Glutamatergic neuron (in vitro differentiated cells): ENCODE measurements around the gene MRM3. TPM values are rescaled to one million over a fixed set of nuclear protein-coding genes. Genes with fewer than 3 reads are reported as not detected.

ENCODE experiments used
- DNase-seq: peaks from one replicate; pipeline ENCODE4 v3.0.0; 2022
- H3K27ac Mint-ChIP-seq: one replicate; pipeline ENCODE4 v1.8.0; 2020; ENCODE audit warnings: mild to moderate bottlenecking, mixed read lengths, inconsistent platforms; ENCODE audit not compliant: unreplicated experiment
- H3K27me3 Mint-ChIP-seq: one replicate; pipeline ENCODE4 v1.8.0; 2020; ENCODE audit warnings: mild to moderate bottlenecking, moderate library complexity, mixed read lengths, inconsistent platforms; ENCODE audit not compliant: unreplicated experiment
- H3K36me3 Mint-ChIP-seq: one replicate; pipeline ENCODE4 v1.8.0; 2020; ENCODE audit warnings: mild to moderate bottlenecking, mixed read lengths, inconsistent platforms; ENCODE audit not compliant: unreplicated experiment
- H3K4me1 Mint-ChIP-seq: one replicate; pipeline ENCODE4 v1.8.0; 2020; ENCODE audit warnings: mild to moderate bottlenecking, low read depth, mixed read lengths, inconsistent platforms; ENCODE audit not compliant: unreplicated experiment
- H3K4me3 Mint-ChIP-seq: one replicate; pipeline ENCODE4 v1.8.0; 2020; ENCODE audit warnings: mild to moderate bottlenecking, mixed read lengths, inconsistent platforms; ENCODE audit not compliant: unreplicated experiment
- H3K9me3 Mint-ChIP-seq: one replicate; pipeline ENCODE4 v1.8.0; 2020; ENCODE audit warnings: mild to moderate bottlenecking, moderate library complexity, mixed read lengths, inconsistent platforms; ENCODE audit not compliant: unreplicated experiment
- total RNA-seq: library from RNA; stranded (reverse); fragmentation: NEBNext Ultra II Directional; extraction: Animal tissue kit (Norgen Biotek cat#: 25700); gene quantifications from one replicate; pipeline ENCODE4 v1.2.1, GENCODE V29; 2021; ENCODE audit not compliant: unreplicated experiment
- TF ChIP-seq, protein P1 (sequence below): fragments of 200-600 bp; sonication (generic); IDR thresholded peaks from one replicate; pipeline ENCODE4 v1.5.0; 2021; ENCODE audit not compliant: partially characterized antibody, unreplicated experiment

The MRM3 gene
- total RNA-seq, 1 donor from 2014 or later, result 11.8 TPM

DNA sequence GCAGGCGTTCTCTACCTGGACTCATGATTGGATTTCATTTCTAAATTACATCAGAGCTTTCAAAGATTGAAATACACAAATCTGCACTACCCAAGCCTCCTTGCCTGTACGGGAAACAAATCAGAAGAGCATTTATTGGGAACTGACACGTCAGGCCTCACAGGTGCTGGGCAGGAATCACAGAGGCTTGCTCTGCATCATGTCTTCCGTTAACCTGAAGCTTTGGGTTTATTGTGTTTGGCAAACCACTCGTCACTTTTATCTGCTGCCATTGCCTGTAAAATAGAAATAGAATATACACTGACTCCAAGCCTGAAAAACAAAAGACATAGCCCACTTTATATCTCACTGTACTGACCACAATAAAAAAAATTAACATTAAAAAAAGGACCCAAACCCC lies 22.2 kb upstream of the MRM3 start:
- no peak overlapping the region for H3K27ac Mint-ChIP-seq
- peaks cover under 1% of the 10 kb centered on the region for H3K36me3 Mint-ChIP-seq
- TF ChIP-seq, protein P1, sequence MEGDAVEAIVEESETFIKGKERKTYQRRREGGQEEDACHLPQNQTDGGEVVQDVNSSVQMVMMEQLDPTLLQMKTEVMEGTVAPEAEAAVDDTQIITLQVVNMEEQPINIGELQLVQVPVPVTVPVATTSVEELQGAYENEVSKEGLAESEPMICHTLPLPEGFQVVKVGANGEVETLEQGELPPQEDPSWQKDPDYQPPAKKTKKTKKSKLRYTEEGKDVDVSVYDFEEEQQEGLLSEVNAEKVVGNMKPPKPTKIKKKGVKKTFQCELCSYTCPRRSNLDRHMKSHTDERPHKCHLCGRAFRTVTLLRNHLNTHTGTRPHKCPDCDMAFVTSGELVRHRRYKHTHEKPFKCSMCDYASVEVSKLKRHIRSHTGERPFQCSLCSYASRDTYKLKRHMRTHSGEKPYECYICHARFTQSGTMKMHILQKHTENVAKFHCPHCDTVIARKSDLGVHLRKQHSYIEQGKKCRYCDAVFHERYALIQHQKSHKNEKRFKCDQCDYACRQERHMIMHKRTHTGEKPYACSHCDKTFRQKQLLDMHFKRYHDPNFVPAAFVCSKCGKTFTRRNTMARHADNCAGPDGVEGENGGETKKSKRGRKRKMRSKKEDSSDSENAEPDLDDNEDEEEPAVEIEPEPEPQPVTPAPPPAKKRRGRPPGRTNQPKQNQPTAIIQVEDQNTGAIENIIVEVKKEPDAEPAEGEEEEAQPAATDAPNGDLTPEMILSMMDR, result no peak
- H3K4me3 Mint-ChIP-seq, result no peak overlapping the region
- peaks cover 3% of the 10 kb centered on the region for H3K27me3 Mint-ChIP-seq
- peaks cover 3% of the 10 kb centered on the region for H3K9me3 Mint-ChIP-seq
- DNase-seq, result no peak
- no peaks in the 10 kb centered on the region for H3K4me1 Mint-ChIP-seq

DNA sequence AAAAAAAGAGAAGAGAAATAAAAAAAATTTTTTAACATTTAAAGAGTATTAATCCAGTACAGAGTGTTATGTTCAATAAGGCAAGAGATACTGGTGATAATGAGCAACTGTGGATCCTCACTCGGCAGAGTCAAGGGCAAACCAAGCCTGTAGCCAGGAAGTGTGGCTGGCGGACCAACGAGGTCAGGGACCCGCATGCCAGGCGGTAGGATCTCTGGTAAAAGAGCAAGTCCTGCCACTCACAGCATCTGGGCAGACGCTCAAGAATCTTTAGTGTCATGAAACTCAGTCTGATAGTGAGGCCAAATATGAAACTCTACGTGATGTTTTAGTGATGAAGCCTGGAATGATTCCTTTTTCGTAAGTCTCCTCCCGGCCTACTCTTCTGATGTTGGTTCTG lies 21.8 kb upstream of the MRM3 start:
- no peak for DNase-seq
- Mint-ChIP-seq H3K4me1 (no peaks in the 10 kb centered on the region), H3K27ac (no peak overlapping the region), H3K9me3 (peaks cover 3% of the 10 kb centered on the region), H3K27me3 (peaks cover 3% of the 10 kb centered on the region), H3K4me3 (no peak overlapping the region), H3K36me3 (peaks cover 5% of the 10 kb centered on the region)
- TF ChIP-seq, protein P1, result no peak

DNA sequence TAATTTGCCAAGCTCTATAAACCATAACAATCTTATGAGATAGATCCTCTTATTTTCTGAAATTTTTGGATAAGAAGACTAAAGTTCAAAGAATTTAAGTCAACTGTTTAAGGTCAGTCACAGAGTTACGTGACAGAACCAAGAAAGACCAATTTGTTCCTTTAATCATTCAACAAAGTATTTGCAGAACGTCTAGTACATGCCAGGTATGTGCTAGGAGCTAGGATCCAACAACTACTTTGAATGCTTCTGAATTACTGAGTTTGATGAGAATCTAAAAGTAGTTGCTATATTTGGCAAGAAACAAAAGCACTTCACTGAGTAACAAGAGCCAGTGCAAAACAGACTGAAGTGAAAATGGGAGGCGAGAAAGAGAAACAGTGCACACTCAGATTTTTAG lies 15.1 kb upstream of the MRM3 start:
- no peak for DNase-seq
- no peak overlapping the region for H3K27ac Mint-ChIP-seq
- peaks cover 2% of the 10 kb centered on the region for H3K27me3 Mint-ChIP-seq
- TF ChIP-seq, protein P1, result no peak
- peaks cover 8% of the 10 kb centered on the region for H3K36me3 Mint-ChIP-seq
- H3K4me3 Mint-ChIP-seq, result no peak overlapping the region
- H3K9me3 Mint-ChIP-seq, result peaks cover 6% of the 10 kb centered on the region
- H3K4me1 Mint-ChIP-seq, result peaks cover 5% of the 10 kb centered on the region

DNA sequence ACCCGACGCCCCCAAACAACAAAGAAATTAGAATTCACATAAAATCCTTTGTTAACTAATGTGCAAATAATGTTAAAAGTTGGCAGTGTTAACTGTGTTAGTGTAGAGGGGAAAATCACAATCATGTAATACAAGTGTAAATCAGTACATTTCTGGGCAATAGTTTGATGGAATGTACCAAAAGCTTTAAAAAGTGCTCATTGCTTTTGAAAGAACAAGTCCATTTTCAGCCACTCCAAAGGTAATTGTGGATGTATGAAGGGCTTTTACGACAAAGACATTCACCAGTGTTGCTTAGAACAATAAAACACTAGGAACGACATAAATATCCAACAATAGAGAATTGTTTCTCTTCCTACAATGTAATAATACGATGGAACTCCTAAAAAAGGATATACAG lies 9.1 kb upstream of the MRM3 start:
- TF ChIP-seq, protein P1, result no peak
- peaks cover 30% of the 10 kb centered on the region for H3K4me1 Mint-ChIP-seq
- DNase-seq, result no peak
- H3K4me3 Mint-ChIP-seq, result no peak overlapping the region
- H3K27me3 Mint-ChIP-seq, result peaks cover 9% of the 10 kb centered on the region
- peak overlapping the region; percentile 74 for H3K27ac Mint-ChIP-seq
- peaks cover 4% of the 10 kb centered on the region for H3K36me3 Mint-ChIP-seq
- H3K9me3 Mint-ChIP-seq, result peaks cover 9% of the 10 kb centered on the region

DNA sequence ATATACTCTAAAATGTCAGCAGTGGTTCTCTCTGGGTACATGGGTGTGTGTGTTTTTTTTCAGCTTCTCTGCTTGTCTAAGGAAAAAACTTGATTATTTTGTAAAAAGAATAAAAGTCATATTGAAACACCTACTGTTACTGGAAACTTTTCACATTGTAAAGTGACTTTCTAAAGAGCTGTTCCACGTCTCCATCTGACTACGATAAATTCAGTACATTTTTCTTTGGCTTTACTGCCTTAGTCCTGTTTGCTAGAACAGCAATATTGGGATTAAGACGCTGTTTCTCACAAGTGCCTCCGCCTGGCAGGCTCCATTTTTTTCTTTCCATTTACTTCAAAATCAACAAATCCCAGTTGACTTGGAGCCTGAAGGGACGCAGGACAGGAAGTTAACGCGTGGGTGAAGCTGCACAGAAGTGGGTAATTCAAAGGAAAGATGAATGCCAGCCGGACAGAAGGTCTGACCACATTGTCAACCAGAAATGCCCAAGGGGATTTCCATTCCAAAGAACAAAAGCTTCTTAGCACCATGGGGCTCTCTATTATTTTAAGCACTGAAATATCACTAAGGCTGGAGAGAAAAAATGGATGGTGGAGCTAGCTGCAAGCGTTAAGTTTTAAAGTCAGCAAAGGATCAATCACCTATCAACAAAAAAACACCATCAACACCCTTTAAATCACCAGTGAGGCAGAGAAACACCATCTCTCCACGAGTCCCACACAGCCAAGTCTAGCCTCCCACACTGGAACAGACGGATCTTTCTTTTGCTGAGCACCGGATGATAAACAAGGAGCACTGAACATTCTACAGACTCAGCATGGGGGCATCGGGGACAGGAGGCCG lies 8.5 kb upstream of the MRM3 start:
- peak overlapping the region; percentile 68 for H3K4me3 Mint-ChIP-seq
- H3K9me3 Mint-ChIP-seq, result peaks cover 9% of the 10 kb centered on the region
- no peak for DNase-seq
- H3K27me3 Mint-ChIP-seq, result peaks cover 9% of the 10 kb centered on the region
- H3K4me1 Mint-ChIP-seq, result peaks cover 30% of the 10 kb centered on the region
- peaks cover 4% of the 10 kb centered on the region for H3K36me3 Mint-ChIP-seq
- H3K27ac Mint-ChIP-seq, result peak overlapping the region; percentile 94
- TF ChIP-seq, protein P1, result no peak
